ENCODE data around the gene SCN1A. TPM values are rescaled to one million over a fixed set of nuclear protein-coding genes. Genes with fewer than 3 reads are reported as not detected.
"Not testable (repeated sequence)": the region's sequence is repeated elsewhere in the genome, so short reads cannot be mapped to it uniquely, and the experiment has no call there.

The SCN1A gene
- total and polyA plus RNA-seq, 2 of the 4 experiments (the other 2 are of a cell fraction), result under 0.01 TPM; not detected in 1

GRCh38 chr2:166139479-166139878, 11.7 kb upstream of the SCN1A start:
- H4K5ac ChIP-seq (ENCODE audit: low read depth, low read length); H3K4ac ChIP-seq (ENCODE audit: low read depth, low read length); ATAC-seq (ENCODE audit: low read depth); H3K9ac ChIP-seq (ENCODE audit: low read depth, low read length); H3K9me1 ChIP-seq (ENCODE audit: insufficient read depth, low read length); H3K4me3 ChIP-seq (ENCODE audit: insufficient read depth, low read depth, low read length); H3K79me1 ChIP-seq (ENCODE audit: low read depth in 1 of 2, low read length in 2 of 2); H2BK20ac ChIP-seq (ENCODE audit: low read depth, low read length); H3K27ac ChIP-seq (ENCODE audit: insufficient read depth, low read length); H4K8ac ChIP-seq (ENCODE audit: low read depth in 2 of 2, low read length in 2 of 2); H3K18ac ChIP-seq (ENCODE audit: low read depth, low read length); H3K14ac ChIP-seq (replicated peaks; ENCODE audit: low read depth, low read length); H2BK5ac ChIP-seq (ENCODE audit: low read depth, low read length, poor library complexity, severe bottlenecking); H2BK15ac ChIP-seq (ENCODE audit: low read depth, low read length); H3K36me3 ChIP-seq (ENCODE audit: control insufficient read depth, insufficient read depth, low read length); H3K9me3 ChIP-seq (ENCODE audit: control insufficient read depth, insufficient read depth, low read length); DNase-seq; dilution Hi-C loops (cut with HindIII; ENCODE audit: low sequenced_read_pairs, unreplicated experiment); CTCF ChIA-PET; H2AK5ac ChIP-seq (ENCODE audit: low read depth, low read length); H3K23ac ChIP-seq (ENCODE audit: low read depth, low read length); H4K20me1 ChIP-seq (ENCODE audit: insufficient read depth, low read length); H2AK9ac ChIP-seq (replicated peaks; ENCODE audit: low read depth, low read length, poor library complexity); H3K4me2 ChIP-seq (ENCODE audit: low read depth, low read length); BruUV-seq (replicated peaks); H3K27me3 ChIP-seq (ENCODE audit: control insufficient read depth, insufficient read depth, low read length); H2BK120ac ChIP-seq (ENCODE audit: low read depth, low read length); H4K91ac ChIP-seq (ENCODE audit: insufficient read depth, low read depth, low read length); intact Hi-C loops (cut with micrococcal nuclease); POLR2A ChIA-PET (ENCODE audit: unreplicated experiment); H3K4me1 ChIP-seq (ENCODE audit: control insufficient read depth, insufficient read depth, low read length); H3K56ac ChIP-seq (ENCODE audit: extremely low read depth, insufficient read depth, low read length); H2AFZ ChIP-seq (replicated peaks; ENCODE audit: low read length, poor library complexity): not testable (repeated sequence)
- in situ Hi-C loops (cut with MboI; ENCODE audit: low sequenced_read_pairs), result loop anchor here (25.0 kb wide), 1 partner anchor 752 kb away; no protein-coding TSS in a partner anchor
- WGBS, 2 experiments (ENCODE audit: extremely low coverage in 2 of 2, insufficient read length in 1 of 2), result no CpG with 5 or more reads among the region's 3 CpGs
